Measurements from ENCODE around the gene SLC35A3.
"Not testable (repeated sequence)": the region's sequence is repeated elsewhere in the genome, so short reads cannot be mapped to it uniquely, and the experiment has no call there.

SLC35A3 gene

DNA sequence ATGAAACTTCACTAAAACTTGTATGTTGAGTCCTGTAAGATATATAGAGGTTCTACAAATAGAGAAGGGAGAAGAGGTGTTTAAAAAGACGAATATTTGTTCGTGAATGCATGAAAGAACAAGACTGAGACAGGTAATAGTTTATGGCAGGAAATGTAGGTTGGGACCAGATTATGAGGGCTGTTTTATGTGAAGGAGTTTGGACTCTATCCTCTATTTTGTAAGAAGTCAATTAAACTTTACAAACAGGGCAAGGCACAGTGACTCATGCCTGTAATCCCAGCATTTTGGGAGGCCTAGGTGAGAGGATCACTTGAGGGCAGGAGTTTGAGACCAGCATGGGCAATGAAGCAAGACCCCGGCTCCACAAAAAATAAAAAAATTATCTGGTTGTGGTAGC is 5.7 kb downstream of the SLC35A3 start:
- no peak for DNase-seq

- DNase-seq = not testable (repeated sequence)
Measured at GRCh38 chr1:99977326-99977725, 7.5 kb downstream of the SLC35A3 start.

DNA sequence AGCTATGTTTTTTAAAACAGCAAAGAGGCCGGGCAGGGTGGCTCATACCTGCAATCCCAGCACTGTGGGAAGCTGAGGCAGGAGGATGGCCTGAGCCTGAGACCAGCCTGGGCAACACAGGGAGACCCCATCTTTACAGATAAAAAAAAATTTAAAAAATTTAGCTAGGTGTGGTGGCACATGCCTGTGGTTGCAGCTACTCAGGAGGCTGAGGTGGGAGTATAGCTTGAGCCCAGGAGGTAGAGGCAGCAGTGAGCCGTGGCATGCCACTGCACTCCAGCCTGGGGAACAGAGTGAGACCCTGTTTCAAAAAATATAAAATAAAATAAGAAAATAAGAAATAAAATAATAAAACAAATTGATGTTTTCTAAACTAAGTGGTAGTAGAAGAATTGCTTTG is 8.4 kb downstream of the SLC35A3 start:
- DNase-seq = no peak

DNA sequence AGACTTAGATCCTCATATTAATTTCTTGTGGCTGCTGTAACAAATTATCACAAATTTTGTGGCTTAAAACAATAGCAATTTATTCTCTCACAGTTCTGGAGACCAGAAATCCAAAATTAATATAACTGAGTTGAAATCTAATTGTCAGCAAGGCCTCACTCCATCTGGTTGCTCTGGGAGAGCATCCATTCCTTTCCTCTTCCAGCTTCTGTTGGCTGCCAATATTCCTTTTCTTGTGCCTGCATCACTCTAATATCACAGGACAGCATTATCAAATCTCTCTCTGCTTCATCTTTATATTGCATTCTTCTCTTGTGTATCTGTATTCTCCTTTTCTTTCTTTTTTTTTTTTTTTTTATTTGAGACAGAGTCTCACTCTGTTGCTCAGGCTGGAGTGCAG is 9.3 kb downstream of the SLC35A3 start:
- no peak for DNase-seq

DNA sequence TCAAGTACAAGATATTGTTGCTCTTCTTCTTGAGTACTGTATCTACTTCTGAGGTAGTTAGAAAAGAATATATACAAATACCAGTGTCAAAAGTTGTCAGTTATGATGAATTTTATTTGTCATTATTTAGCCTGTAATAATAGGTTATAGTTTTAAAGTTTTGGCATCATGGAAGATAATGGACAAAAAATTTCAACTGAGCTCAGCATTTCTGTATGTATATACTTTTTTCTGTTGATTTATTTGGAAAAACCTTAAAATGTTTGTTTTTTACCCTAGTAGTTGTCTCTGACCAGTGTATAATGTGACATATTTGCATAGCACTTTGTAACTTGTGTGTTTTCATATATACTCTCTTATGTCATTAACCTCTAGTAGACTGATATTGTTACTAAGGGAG is 11.1 kb downstream of the SLC35A3 start:
- no peak for DNase-seq

GRCh38 chr1:99986656-99987225 is 16.9 kb downstream of the SLC35A3 start:
- no peak for DNase-seq

- DNase-seq = no peak
Measured at GRCh38 chr1:99988210-99988765, 18.5 kb downstream of the SLC35A3 start.

DNA sequence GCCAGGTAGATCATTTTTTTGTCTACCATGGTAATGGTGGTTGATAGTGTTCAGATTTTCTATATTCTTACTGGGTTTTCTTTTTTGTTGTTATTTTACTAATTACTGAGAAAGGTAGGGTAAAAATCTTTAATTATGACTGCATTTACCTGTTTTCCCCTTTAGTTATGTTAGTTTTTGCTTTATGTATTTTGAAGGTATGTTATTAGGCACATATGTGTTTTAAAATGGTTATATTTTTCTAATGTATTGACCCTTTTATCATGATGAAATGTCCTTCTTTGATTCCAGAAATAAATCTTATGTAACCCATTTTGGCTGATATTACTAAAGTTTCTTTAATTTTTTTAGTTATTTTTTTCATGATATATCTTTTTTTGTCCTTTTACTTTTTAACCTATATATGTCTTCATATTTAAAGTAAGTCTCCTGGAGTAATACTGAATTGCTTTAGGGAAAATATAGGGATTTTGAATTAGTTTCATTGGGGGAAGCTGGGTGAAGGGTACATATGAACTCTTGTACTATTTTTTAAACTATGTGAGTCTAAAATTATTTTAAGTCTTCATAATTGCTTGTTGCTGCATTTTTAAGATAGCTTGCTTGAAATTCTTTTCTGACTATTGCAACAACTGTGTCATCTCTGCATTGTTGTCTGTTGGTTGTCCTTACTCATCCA is 22.4 kb downstream of the SLC35A3 start:
- DNase-seq = no peak

GRCh38 chr1:99992760-99993467 is 23.1 kb downstream of the SLC35A3 start:
- peak; percentile 79 for DNase-seq

- peak; percentile 81 for DNase-seq
Measured at GRCh38 chr1:99993468-99993845, 23.7 kb downstream of the SLC35A3 start.

DNA sequence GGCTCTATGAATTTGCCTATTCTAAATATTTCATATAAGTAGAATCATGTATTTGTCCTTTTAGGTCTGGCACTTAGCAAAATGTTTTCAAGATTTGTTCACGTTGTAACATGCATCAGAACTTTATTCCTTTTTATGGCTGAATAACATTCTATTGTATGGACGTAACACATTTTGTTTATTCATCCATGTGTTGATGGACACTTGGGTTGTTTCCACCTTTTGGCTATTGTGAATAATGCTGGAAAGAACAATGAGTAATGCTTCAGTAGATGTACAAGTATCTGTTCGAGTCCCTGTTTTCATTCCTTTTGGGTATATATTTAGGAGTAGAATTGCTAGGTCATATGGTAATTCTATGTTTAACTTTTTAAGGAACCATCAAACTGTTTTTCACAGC is 24.7 kb downstream of the SLC35A3 start:
- no peak for DNase-seq

- DNase-seq = no peak
Measured at GRCh38 chr1:99996951-99997350, 27.2 kb downstream of the SLC35A3 start.

DNA sequence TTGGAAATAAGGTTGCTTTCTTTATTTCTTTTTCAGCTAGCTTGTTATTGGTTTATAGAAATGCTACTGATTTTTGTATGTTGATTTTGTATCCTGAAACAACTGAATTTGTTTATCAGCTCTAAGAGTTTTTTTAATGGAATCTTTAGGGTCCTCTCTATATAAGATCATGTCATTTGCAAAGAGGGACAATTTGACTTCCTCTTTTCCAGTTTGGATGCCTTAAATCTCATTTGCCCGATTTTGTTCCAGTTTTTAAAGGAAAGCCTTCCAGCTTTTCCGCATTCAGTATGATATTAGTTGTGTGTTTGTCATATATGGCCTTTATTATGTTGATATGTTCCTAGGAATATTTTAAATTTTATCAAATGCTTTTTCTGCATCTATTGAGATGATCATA is 31.7 kb downstream of the SLC35A3 start:
- DNase-seq = no peak

- DNase-seq = no peak
Measured at GRCh38 chr1:100005424-100005823, 35.6 kb downstream of the SLC35A3 start.

DNA sequence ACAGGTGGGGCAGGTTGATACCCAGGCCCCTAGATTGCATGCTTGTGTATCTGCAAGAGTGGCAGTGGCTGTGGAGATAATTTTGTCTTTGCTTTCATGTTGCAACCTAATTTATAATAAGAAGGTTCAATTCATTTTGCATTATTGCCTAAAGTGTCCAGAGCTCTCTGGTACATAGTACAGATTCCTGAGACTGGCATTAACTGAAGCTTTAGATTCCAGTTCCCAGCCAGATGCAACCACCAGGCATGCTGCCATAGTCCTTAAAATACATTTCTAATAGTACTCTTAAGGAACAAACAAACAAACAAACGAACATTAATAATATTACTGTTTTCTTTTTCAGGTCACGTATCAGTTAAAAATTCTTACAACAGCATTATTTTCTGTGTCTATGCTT is 36.9 kb downstream of the SLC35A3 start:
- no peak for DNase-seq

GRCh38 chr1:100009458-100009857 is 39.7 kb downstream of the SLC35A3 start:
- DNase-seq = no peak

GRCh38 chr1:100010804-100011203 is 41.0 kb downstream of the SLC35A3 start:
- no peak for DNase-seq

- no peak for DNase-seq
Measured at GRCh38 chr1:100019220-100019619, 49.4 kb downstream of the SLC35A3 start.

GRCh38 chr1:100023482-100023881 is 53.7 kb downstream of the SLC35A3 start:
- DNase-seq = no peak

GRCh38 chr1:100027212-100027611 is 57.4 kb downstream of the SLC35A3 start:
- DNase-seq = no peak

DNA sequence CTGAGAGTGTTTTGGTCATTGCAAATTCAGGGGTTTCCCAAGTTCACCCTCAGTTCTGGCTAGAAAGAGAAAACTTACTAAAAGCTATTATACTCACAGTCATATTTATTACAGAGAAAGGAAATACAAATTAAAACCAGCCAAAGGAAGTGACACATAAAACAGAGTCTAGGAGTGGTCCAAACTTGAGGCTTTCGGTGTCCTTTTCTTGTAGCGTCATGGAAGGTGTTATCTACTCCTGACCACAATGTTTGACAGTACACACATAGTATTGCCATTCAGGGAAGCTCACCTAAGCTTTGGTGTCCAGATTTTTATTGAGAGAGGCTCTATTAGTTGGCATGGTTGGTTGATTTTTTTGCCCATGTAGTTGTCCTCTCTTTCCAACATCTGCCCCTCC is 59.0 kb downstream of the SLC35A3 start:
- DNase-seq = no peak

- DNase-seq = peak; percentile 68
Measured at GRCh38 chr1:100034470-100034869, 64.7 kb downstream of the SLC35A3 start.

GRCh38 chr1:100035214-100035613 is 65.4 kb downstream of the SLC35A3 start:
- no peak for DNase-seq

Data from OCI-M1 (cell line).